ENCODE data around the gene COG1. TPM values are rescaled to one million over a fixed set of nuclear protein-coding genes. Genes with fewer than 3 reads are reported as not detected.

COG1 gene
- total RNA-seq, 3 donors from 2014 or later: 55.7 to 66.0 (median 57.9) TPM

DNA sequence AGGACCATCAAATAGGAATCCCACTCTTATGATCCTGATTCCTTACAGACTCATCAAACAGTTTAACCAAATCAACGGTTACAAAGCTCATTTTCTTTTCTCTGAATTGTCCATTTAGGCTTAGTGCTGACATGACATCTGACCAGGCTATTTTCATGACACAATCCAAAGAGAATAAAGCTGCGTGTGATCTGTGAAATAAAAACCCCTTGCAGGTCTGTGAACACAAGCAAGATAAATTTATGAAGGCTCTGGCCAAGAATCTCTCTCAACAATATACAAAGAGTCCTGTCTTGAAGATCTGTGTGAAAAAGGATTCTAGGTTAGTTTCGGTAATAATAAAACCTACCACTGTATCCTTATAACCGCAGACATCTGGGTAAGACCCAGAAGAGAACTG, 22.0 kb downstream of the COG1 start:
- Histone ChIP-seq H3K9me3 (no peaks in the 10 kb centered on the region), H3K4me1 (ENCODE audit: low read depth) (no peaks in the 10 kb centered on the region), H3K36me3 (ENCODE audit: low read depth) (no peaks in the 10 kb centered on the region), H3K4me3 (no peak overlapping the region)
- intact Hi-C loops (cut with DNase I, micrococcal nuclease): no loop called here
- no peak for ATAC-seq
- TF ChIP-seq CTCF (IDR thresholded peaks at IDR 0.05): no peak
- DNase-seq: no peak

DNA sequence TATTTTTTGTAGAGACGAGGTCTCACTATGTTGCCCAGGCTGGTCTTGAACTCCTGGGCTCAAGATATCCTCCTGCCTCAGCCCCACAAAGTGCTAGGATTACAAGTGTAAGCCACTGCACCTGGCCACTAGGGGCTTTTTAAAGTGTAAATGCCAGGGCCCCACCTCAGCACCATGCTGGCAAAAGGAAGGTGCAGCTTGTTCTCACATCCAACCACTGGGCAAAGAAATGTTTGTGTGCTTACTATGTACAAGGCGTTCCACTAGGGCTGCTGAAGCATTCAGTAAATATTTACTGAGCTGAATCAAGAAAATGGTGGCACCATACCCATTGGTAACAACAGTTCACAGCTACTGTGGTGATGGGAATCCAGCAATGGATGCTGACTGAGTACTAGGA, 22.6 kb downstream of the COG1 start:
- H3K9me3 ChIP-seq: no peaks in the 10 kb centered on the region
- DNase-seq: no peak
- intact Hi-C loops (cut with DNase I, micrococcal nuclease): no loop called here
- H3K4me1 ChIP-seq (ENCODE audit: low read depth): no peaks in the 10 kb centered on the region
- no peak overlapping the region for H3K4me3 ChIP-seq
- no peak for TF ChIP-seq CTCF (IDR thresholded peaks at IDR 0.05)
- no peaks in the 10 kb centered on the region for H3K36me3 ChIP-seq (ENCODE audit: low read depth)
- ATAC-seq: peak; percentile 53

- intact Hi-C loops (cut with DNase I, micrococcal nuclease): no loop called here
- peaks cover 8% of the 10 kb centered on the region for H3K4me1 ChIP-seq (ENCODE audit: low read depth)
- H3K9me3 ChIP-seq: no peaks in the 10 kb centered on the region
- no peak for TF ChIP-seq CTCF (IDR thresholded peaks at IDR 0.05)
- no peaks in the 10 kb centered on the region for H3K36me3 ChIP-seq (ENCODE audit: low read depth)
- H3K4me3 ChIP-seq: no peak overlapping the region
- ATAC-seq (no peak), DNase-seq (no peak)
Observed at GRCh38 chr17:73223626-73224230, 30.9 kb downstream of the COG1 start.

DNA sequence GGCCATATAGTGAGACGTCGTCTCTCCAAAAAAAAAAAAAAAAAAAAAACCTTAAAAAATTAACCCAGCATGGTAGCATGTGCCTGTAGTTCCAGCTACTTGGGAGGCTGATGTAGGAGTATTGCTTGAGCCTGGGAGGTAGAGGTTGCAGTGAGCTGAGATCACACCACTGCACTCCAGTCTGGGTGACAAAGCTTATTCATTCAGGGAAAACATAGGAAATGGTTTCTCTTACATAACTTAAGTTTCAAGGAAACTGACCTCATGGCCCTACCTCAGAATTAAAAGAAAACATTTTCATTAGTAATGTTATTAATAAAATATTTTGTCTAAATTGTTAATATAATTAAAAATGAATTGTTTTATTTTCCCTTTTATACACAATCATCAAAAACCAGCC, 31.4 kb downstream of the COG1 start:
- Histone ChIP-seq H3K4me3 (no peak overlapping the region), H3K36me3 (ENCODE audit: low read depth) (no peaks in the 10 kb centered on the region), H3K9me3 (no peaks in the 10 kb centered on the region), H3K4me1 (ENCODE audit: low read depth) (peaks cover 13% of the 10 kb centered on the region)
- intact Hi-C loops (cut with DNase I, micrococcal nuclease): no loop called here
- DNase-seq (no peak), ATAC-seq (no peak)
- TF ChIP-seq CTCF (IDR thresholded peaks at IDR 0.05): no peak

GRCh38 chr17:73224663-73225305, 31.9 kb downstream of the COG1 start:
- no peak for TF ChIP-seq CTCF (IDR thresholded peaks at IDR 0.05)
- H3K9me3 ChIP-seq: no peaks in the 10 kb centered on the region
- intact Hi-C loops (cut with DNase I, micrococcal nuclease): no loop called here
- H3K4me1 ChIP-seq (ENCODE audit: low read depth): peaks cover 17% of the 10 kb centered on the region
- no peaks in the 10 kb centered on the region for H3K36me3 ChIP-seq (ENCODE audit: low read depth)
- no peak overlapping the region for H3K4me3 ChIP-seq
- DNase-seq (no peak), ATAC-seq (no peak)

All from mucosa of descending colon (tissue), 3 donors.